T47D (cell line): ENCODE data around the gene CTNNA2.
A peak's percentile ranks its signal among the peaks of the same experiment; 100 is the strongest.

Experiments
- DNase-seq, 2 experiments: peaks; one replicate each; pipeline versions ENCODE4 v3.0.0 to v3.0.0-alpha.2; 2011 to 2012; ENCODE audit warnings: low read depth in 1 of 2, low spot score in 1 of 2
- JUND ChIP-seq: IDR thresholded peaks from 2 replicates; pipeline ENCODE4 v1.6.1; 2012; ENCODE audit warnings: low read depth
- in situ Hi-C: cut with HindIII; loops from 2 replicates; pipeline ENCODE4 v1.10.0; 2016; ENCODE audit warnings: low sequenced_read_pairs, low pct_unique_long_range_greater_than_20kb

CTNNA2 gene

GRCh38 chr2:79860228-79861058, 347.6 kb downstream of the CTNNA2 start:
- in situ Hi-C loops: no loop called here
- TF ChIP-seq JUND: no peak
- peak; percentile 5 to 40 for DNase-seq

DNA sequence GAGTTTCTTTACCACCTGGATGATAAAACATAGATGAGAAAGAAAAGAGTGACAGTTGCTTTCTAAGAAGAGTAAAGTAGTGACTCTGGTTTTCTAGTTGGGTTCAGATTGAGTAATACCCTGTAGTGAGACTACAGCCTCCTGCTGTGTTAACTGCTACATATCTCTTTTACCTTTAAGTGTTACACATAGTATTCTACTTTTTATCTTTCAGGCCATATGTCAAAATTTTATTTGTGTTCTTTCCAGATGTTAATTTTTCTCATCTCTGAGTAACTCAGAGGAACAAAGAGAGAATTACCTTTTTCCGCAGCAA, 348.2 kb downstream of the CTNNA2 start:
- in situ Hi-C loops: no loop called here
- TF ChIP-seq JUND: no peak
- no peak for DNase-seq

- in situ Hi-C loops: no loop called here
- DNase-seq: no peak
- TF ChIP-seq JUND: no peak
Measured at GRCh38 chr2:79862756-79863155, 349.9 kb downstream of the CTNNA2 start.

DNA sequence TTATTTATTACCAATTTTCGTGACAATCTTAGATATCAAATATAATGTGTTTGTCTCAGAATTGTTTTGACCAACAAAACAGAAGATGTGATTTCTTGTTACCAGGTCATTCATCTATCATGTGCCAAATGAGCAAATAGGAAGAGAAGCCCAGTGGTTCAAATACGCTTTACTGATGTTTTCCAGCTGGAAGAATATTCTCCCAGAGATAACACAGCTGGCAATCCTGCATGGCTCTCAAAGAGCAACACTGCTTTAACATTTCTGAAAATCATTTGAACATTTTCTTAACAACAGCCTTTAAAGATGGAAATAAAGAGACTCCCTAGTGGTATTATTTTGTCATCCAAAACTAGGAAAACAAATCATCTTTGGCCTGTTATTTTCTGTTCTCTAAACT, 359.8 kb downstream of the CTNNA2 start:
- in situ Hi-C loops: no loop called here
- no peak for TF ChIP-seq JUND

GRCh38 chr2:79874015-79874414, 361.2 kb downstream of the CTNNA2 start:
- no peak for TF ChIP-seq JUND
- in situ Hi-C loops: no loop called here
- no peak for DNase-seq

More for the DNA sequence above, 359.8 kb downstream of the CTNNA2 start:
- DNase-seq: no peak

DNA sequence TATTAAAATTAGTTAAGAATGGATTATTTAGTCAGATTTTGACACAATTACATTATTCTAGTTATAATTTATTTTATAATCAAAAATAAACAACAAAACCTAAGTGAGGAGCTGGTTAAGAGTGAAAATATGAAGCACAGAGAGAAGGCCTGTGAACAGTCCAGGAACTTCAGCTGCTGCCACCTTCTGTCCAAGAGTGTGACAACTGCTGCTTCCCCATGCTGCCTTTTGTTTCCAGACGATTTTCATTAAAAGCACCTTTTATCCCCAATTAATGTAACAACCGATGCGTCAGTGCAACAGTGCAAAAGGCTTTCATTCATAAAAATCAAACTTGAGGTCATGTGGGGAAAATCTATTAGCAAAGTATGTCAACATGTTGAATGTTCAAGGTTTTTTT, 363.6 kb downstream of the CTNNA2 start:
- in situ Hi-C loops: no loop called here
- peak; percentile 4 to 35 for DNase-seq
- TF ChIP-seq JUND: no peak

DNA sequence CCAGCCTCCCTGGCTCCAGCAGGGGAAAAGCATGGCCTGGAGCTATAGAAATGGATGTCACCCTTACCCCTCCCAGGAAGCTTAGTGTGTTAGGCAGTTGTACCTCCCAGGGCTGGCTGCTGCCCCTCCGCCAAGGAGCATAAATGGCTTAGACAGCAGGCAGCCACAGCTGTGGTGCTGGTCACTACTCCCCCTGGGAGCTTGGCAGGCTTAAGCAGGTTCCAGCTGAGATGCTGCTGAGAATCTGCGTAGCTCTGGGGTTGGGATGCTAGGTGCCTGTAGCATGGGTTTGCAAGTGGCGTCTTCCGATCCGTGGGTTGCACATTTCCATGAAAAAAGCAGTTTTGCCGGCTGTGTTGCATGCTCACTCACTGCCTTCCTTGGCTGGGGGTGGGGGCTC, 369.7 kb downstream of the CTNNA2 start:
- TF ChIP-seq JUND: no peak
- in situ Hi-C loops: no loop called here
- DNase-seq: no peak

DNA sequence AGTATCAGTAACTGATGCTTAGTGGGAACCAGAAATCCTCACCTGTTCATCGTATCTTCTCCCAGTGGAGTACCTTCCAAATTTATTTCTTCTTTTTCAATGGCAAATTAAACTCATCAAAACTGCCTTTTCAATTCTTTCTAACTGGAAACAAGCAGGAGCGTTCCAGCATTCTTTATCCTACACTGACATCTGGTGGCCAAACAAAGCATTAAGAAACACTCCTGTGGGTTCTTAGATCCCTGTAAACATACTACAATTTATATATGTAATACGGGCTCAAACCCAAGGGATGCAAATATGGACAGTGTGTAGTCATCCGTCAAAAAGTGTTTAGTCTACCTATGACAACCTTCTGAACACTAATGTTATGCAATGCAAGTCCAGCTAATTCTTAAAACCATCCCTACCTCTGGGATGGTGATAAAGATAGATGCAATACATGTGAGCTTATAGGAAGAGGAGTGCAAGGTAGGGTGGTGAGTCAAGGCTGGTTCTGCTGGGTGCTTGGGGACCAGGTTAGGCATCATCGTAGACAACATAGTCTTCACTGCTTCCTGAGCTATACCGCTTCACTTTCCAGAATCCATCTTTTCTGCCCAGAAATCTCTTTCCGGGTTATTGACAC, 375.0 kb downstream of the CTNNA2 start:
- in situ Hi-C loops: no loop called here
- no peak for TF ChIP-seq JUND
- DNase-seq: peak; percentile 15 to 72

GRCh38 chr2:79892123-79892522, 379.3 kb downstream of the CTNNA2 start:
- in situ Hi-C loops: no loop called here

GRCh38 chr2:79899196-79899595, 386.3 kb downstream of the CTNNA2 start:
- TF ChIP-seq JUND: no peak
- in situ Hi-C loops: no loop called here
- no peak for DNase-seq

More at GRCh38 chr2:79892123-79892522, 379.3 kb downstream of the CTNNA2 start:
- DNase-seq: no peak
- TF ChIP-seq JUND: no peak

GRCh38 chr2:79901161-79901560, 388.3 kb downstream of the CTNNA2 start:
- in situ Hi-C loops: no loop called here
- DNase-seq: no peak
- no peak for TF ChIP-seq JUND

DNA sequence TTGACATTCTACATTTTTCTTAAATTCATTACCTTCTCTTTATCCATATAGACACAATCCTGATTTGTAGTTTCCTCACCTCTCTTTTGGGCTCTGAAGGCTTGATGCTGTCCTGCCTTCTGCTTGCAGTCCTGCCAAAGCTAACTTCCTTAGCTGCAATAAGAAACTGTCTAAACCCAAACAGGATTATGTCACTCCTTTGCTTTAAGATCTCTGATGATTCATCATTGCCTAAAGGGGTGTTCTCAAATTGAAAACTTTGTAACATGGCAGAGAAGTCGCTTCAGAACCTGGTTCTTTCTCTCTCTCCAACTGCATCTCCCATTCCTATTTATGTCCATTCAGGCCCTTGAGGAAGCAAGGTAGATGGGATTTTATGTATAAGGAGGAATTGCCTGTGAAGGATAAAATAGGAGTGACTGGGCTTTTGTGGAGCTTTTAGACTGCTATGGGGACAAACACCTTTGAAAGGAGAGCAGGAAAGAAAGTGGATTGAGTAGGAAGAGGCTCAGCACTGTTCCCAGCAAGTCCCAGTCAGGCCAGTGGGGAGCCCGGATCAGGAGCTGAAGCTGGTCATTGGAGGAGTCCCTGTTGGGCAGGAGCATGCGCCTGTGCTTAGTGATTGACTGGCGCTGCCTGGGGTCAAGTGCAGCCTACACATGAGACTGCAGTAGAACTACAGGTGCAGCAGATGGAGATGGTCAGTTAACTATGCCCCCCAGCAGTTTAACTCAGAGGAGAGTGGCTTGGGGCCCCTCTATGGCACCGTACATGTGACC, 390.6 kb downstream of the CTNNA2 start:
- DNase-seq: no peak
- no peak for TF ChIP-seq JUND
- in situ Hi-C loops: no loop called here

- no peak for DNase-seq
- in situ Hi-C loops: no loop called here
- TF ChIP-seq JUND: no peak
Measured at GRCh38 chr2:79906139-79906890, 393.5 kb downstream of the CTNNA2 start.
